NCI-H345 (cell line): Measurements from ENCODE around the gene RFX4.
"Not testable (repeated sequence)": the region's sequence is repeated elsewhere in the genome, so short reads cannot be mapped to it uniquely, and the experiment has no call there.

ENCODE experiments used
- DNase-seq: peaks from one replicate; lab custom pipeline; 2025; lab: John Stamatoyannopoulos, UW

Gene RFX4

GRCh38 chr12:106590601-106591000 lies 7.8 kb downstream of the RFX4 start:
- no peak for DNase-seq

DNA sequence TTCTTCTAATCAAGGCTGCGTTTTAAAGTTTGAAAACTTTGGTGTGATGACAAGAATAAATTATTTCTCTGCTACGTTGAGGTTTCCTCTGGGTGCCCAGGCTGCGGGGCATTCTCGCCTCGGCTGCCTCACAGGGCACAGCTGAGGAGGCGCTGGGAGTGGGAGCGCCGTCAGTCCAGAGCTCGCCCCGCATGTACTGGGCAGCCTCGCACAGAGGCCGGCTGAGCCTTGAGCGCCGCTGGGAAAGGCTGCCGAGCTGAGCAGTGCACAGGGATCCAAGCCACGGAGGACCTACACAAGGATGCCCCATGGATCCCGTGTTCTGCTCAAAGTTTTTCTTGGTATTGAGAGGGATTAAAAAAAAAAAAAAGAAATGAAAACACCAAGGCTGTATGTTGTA lies 11.6 kb downstream of the RFX4 start:
- no peak for DNase-seq

- DNase-seq, result no peak
Measured at GRCh38 chr12:106595268-106595667, 12.5 kb downstream of the RFX4 start.

DNA sequence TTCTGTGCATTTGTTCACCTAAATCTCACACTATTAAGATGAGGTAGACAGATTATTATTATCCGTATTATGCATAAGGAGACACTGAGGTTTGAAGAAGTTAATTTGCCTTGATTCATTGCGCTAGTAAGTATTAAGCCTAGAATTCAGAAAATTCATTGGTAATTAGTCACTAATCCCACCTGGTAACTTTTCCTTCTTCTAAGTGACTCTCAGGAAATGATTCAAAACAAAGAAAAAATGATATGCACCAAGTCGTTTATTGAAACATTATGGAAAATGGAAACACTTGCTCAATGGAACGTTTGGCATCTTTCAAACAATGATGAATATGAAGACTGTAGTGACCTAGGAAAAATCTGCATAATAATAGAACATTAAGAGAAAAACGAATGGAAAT lies 15.2 kb downstream of the RFX4 start:
- DNase-seq, result no peak

- DNase-seq, result no peak
Measured at GRCh38 chr12:106599302-106599701, 16.5 kb downstream of the RFX4 start.

DNA sequence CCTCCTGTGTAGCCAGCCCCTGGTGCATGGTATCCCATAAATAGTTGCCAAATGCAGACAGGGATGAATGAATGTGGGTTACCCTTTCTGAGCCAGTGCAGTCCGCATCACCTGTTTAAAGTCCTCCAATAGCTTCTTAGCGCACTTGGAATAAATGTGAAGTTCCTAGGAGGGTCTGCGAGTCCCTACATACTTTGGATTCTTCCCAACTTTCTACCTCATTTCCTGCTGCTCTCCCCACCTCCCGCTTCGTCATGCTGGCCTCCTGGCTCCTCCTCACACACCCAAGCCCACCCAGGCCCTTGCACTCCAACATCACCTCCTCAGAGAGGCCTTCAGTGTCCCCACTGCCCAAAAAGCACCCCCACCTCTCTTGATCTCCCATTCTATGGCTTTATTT lies 17.7 kb downstream of the RFX4 start:
- DNase-seq, result no peak

DNA sequence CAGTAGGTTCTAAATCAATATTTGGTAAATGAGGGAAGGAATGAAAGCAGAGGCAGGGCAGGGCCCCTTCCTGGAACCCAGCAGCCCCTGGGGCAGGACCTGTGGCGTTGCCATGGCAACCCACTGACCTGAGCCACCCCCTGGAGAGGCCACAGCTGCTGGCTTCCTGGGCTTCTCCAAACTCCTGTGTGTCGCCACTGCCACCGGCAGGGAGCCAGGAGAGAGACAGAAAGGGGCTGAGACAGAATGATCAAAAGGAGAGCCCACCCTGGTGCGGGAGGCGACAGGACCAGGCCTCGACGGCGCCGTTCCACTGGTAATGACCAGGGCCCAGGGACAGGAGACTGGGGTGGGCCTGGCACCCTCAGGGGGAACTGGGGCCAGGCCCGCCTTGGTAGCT lies 18.2 kb downstream of the RFX4 start:
- no peak for DNase-seq

GRCh38 chr12:106601496-106601895 lies 18.7 kb downstream of the RFX4 start:
- DNase-seq, result no peak

- no peak for DNase-seq
Measured at GRCh38 chr12:106602076-106602475, 19.3 kb downstream of the RFX4 start.

- no peak for DNase-seq
Measured at GRCh38 chr12:106605254-106605653, 22.4 kb downstream of the RFX4 start.

GRCh38 chr12:106620588-106620987 lies 37.8 kb downstream of the RFX4 start:
- DNase-seq, result not testable (repeated sequence)

DNA sequence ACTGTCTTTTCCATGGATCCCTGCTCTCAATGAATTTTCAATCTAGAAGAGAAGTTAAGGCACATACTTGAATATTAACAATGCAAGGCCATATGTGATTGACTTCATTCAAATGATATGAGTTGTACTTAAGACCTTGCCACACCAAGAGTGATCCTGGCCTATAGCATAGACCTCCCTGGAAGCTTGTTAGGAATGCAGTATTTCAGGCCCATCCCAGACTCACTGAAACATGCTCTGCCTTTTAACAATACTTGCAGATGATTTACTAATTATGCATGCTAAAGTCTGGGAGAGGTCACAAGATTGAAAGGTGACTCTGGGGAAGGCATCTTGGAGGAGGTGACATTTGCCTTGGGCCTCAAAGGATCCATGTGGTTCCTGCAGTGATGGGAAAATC lies 43.2 kb downstream of the RFX4 start:
- DNase-seq, result no peak

DNA sequence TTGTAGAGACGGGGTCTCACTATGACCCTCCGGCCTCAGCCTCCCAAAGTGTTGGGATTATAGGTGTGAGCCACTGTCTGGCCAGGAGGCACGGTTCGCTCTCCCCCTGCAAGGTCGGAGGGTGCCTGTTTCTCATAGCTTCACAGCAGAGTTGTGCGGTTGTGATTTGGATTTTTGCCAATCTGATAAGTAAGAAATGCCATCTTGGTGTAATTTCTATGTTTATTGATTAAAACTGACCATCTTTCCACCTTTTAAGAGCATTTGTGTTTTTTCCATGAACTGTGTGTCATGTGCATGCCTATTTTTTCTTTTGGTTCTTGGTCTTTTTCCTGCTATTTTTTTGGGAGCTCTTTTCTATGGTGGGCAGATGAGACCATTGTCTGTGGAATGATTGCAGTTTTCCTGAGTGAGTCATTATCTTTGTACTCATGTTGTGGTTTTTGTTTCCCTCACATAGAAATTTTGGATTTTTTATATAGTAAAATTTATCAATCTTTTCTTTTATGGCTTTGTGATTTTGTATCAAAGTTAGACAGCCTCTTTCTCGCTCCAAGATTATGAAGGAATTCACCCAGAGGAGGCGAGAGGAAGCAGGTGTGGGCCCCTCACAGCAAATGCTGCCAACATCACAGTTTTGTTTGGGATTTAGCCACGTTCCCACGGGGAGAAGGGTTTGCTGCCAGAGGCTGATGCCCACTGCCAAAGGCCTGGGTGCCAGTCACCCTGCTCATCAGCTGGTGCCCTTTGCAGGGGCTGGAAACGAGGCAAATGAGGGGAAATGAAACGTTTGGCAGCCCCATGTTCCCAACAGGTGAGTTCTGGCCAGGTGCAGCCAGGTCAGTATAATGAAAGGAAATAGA lies 47.2 kb downstream of the RFX4 start:
- no peak for DNase-seq

GRCh38 chr12:106631150-106631549 lies 48.3 kb downstream of the RFX4 start:
- no peak for DNase-seq

- no peak for DNase-seq
Measured at GRCh38 chr12:106631797-106632196, 49.0 kb downstream of the RFX4 start.

DNA sequence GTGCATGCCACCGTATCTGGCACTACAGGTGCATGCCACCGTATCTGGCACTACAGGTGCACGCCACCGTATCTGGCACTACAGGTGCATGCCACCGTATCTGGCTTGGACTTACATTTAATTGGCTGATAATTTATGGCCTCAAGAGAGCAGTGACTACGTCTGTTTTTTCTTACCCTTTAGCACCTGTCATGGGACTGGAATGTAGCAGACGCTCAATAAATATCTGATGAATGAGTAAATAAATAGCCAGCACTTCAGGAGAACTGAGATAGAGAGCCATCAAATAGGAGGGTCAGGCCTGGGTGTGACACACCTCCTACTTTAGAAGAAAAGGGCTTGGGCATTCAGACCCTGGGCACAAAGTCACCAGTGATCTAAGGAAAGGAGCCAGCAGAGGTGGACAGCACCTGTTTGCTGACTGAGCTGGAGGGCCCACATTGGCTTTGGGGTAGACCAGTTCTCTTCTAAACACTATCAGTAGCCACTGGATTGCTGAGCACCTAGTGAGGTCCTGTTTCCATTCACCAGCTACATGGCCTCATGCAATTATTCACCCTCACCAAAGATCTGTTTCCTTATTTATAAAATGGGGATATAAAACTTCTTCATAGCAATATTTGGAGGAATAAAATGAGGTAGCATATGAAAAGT lies 50.1 kb downstream of the RFX4 start:
- no peak for DNase-seq

- no peak for DNase-seq
Measured at GRCh38 chr12:106633451-106633823, 50.6 kb downstream of the RFX4 start.

- no peak for DNase-seq
Measured at GRCh38 chr12:106634206-106634605, 51.4 kb downstream of the RFX4 start.

DNA sequence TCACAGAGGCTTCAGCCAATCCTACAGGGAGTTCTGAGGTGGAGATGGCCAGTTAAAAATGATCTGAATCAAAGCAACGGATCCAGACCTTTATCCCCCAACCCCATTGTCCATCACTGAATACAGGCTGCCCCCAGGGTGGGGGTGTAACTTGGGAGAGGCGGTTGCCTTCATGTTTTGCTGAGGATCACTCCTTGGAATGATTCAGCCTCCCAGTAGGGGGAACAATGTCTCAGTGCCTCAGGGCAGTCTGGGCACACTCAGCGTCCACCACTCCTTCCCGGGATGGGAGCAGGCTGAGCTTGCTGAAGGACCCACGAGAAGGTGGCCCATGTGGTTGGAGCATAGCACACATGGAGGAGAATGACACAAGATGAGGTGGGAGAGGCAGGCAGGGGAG lies 60.2 kb downstream of the RFX4 start:
- no peak for DNase-seq

DNA sequence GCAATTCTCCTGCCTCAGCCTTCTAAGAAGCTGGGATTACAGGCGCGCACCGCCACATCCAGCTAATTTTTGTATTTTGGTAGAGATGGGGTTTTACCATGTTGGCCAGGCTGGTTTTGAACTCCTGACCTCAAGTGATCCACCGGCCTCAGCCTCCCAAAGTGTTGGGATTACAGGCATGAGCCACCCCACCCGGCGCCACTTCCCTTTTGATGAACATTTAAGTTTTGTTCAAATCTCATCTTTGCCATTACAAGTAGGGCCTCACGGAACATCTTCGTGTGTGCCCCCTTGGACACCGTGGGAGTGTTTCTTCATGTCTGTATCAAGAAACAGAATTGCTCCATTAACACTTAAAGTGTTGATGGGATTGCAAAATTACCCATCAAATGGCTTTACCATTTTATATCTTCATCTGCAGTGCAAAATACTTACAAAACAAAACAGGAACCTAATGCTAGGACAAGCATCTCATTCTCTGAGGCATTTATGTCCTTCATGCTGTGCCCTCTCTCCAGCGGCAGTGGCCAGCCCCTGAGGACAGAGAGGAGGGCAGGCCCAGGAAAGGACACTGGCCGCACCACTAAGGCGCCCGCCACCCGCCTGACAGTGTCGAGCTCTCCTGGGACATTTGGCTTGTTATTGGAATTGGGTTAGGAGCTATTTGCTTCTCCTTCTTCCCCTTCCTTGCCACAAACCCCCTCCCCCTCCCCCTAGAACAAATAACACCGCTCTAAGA lies 61.7 kb downstream of the RFX4 start:
- DNase-seq, result no peak

GRCh38 chr12:106645074-106645421 lies 62.2 kb downstream of the RFX4 start:
- DNase-seq, result peak; percentile 89

DNA sequence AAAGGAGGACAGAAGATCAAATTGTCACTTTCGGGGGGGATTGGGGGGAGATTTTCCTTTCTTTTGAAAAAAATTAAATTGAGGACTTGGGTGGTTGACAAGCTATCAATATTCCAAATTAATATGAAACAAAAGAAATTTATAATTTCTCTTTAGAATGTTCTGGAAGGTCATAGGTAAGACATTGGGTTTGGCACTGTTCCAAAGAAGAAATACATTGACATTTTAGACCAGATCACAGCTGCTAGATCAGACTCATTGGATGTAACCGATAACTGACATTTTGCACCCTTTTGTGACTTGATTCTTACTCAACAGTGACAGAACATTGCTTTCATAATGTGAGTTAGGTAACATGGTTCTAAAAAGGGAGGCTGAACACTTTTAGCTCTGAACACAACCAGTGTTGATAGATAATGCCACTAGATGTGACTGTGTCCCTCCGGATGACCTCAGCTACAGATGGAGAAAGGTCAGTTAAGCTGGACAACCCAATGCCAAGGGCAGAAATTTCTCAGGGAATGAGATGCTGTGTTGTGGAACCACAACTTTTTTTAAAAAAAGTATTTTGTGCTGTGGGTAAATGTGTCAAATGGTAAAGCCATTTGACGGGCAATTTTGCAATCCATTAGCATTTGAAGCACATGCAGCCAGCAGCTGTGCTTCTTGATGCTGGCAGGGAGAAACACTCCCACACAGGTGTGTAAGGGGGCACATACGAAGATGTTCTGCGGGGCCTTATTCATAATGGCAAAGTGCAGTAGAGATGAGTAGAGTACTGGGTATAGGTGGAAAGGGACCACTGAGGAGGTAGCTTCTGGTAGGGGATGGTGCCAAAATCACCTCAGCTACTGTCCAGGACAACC lies 62.9 kb downstream of the RFX4 start:
- DNase-seq, result peak; percentile 15
